Dedifferentiated amniotic fluid mesenchymal stem cell (primary cell): Measurements from ENCODE around the gene MRPL54.

ENCODE experiments used
- DNase-seq: peaks from one replicate; pipeline ENCODE4 v3.0.0-alpha.2; 2016; ENCODE audit errors: extremely low spot score

MRPL54 gene

DNA sequence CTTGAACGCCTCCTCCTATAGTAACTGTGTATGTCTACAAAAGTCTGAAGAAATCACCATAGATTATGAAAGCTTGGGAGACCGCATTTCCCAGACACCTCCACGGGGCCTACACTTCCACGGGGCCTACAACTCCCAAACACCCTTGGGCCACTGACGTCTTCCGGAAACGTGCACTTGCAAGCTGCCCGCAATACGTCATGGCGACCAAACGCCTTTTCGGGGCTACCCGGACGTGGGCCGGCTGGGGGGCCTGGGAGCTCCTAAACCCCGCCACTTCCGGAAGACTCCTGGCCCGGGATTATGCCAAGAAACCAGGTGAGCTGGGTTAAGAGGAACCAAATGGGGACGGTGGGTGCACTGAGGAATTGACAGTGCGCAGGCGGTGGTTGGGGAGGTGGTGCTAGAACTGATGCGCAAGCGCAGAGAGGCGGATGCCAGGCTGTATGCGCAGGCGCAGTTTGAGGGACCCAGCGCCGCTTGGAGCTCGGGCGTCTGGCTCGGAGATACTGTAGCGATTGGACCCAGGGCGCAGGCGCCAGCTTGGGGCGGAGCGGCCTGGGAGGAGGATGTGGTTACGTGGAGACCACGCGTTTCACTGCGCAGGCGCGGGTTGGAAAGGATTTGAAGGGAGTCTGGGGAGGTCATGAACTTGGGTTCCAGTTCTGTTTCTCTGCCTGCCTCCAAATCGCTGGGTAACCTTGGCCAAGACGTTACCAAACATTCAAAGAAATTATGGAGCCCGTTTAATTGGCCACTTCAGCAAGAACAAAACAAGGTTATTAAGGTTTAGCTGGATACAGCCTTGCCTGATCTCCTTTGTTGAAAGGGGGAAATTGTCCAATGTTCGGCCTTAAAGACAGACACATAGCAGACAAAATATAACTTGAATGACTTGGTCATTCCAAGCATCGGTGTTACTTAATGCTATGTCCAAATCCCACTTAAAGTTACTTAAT is at the start of gene MRPL54:
TSS of gene MRPL54 (plus strand) at position 182 of the 959 bp plus-strand sequence. CDS start at position 201, 19 bp downstream.
- peak; percentile 99 for DNase-seq

DNA sequence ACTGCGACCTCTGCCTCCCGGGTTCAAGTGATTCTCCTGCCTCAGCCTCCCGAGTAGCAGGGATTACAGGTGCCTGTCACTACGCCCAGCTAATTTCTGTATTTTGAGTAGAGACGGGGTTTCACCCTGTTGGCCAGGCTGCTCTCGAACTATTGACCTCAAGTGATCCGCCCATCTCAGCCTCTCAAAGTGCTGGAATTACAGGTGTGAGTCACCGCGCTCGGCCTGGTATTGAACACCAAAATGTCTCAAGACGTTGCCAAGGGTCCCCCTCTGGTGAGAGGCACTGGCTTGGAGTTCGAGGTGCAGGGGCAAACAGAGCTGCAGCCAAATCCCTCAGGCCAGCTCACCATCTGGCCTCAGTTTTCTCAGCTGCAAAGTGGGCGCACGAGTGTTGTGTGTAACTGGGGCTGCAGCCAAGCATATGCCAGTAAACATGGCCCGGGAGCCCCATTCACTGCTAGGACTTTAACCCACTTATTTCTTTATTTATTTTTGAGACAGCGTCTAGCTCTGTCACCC is 46.3 kb upstream of the MRPL54 start:
- DNase-seq = no peak

DNA sequence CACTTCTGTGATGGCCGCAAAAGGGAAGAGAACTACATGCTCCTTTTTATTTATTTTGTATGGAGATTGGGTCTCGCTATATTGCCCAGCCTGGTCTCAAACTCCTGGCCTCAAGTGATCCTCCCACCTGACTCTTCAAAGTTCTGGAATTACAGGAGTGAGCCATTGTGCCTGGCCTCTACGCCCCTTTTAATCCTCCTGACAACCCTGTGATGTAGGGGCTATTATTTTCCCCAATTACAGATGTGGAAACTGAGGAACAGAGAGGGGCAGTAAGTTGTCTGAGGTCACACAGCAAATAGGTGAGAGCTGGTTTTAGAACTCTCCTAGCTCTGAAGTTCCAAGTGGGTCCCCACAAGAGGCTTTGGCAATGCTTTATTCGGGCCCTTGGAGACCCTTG is 42.6 kb upstream of the MRPL54 start:
- no peak for DNase-seq

DNA sequence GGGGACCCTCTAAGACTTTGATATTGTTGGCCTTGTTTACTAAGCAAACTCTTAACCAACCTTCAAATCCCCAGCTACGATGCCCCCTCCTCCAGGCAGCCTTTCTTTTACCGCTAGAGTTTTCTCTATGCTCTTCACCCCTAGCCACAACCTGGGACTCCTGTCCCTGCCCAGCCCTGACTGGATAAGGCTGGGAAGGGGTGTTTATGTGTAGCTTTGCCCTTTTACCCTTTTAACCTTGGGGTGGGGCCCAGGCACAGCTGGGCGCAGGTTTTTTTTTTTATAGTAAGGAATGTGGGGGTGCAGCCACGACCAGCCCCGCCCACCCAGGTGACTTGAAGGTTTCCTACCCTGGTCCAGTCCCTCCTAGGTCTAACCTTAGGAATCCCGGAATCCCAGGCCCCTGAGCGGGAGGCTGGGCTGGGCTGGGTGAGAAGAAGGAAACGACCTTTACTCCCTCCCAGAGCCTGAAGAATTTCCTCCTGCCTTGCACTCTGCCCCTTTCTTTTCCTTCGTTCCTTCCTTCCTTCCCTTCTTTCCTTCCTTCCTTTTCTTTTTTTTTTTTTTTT is 42.0 kb upstream of the MRPL54 start:
- no peak for DNase-seq

DNA sequence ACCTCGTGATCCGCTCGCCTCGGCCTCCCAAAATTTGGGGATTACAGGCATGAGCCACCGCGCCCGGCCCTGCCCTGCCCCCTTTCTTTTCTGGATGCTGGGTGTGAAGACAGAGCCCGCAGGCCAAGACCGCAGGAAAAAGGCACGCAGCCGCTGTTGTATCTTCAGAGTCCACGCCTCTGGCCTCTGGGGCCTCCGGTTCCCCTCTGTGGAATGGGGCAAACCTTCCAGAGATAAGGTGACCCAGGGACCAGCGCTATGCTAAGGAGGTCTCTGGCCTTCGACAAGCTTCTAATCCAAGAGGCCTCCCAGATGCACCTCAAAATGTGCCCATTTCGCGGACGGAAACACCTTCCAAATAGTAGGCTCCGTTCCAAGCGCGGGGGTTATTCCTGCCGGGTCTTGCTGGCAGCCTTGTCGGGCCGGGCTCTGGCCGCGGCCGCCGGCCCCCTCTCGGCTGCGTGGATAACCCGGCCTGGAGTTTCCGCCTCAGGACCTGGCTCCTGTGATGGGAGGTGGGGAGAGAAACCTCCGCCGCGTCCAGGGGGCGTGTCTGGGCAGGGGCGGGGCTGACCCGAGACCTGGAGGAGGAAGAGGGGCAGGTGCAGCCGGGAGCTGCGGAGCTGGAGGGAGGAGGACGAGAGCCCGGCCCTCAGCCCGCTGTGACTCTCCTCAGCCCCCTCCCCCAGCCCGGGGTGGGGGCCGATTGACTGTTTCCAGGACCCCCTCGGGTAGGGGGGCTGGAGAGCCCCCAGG is 41.2 kb upstream of the MRPL54 start:
- peak; percentile 62 for DNase-seq

DNA sequence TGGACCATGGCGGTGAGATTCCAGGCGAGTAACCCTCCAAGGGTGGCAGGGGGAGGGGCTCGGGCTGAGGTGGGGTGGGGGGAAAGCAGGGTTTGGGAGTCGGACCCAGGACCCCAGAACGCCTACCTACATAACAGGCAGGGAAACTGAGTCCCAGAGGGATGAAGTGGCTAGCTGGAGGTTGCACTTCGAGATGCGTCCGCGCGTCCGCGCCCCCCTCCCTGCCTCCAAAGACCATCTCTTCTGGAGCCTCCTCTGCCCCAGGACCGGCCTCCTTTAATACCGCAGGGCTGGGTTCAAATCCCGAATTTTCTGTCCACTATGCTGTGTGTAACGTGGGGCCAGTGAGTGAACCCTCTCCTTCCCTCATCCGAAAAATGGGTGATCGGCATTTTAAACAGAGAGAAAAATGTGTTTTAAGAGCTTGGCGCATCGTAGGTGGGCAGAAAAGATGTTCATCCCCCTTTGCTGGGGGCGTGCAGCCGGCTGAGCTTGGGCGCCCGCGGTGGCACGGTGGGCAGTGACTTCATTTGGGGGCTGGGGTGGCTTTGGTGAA is 40.5 kb upstream of the MRPL54 start:
- DNase-seq = no peak

DNA sequence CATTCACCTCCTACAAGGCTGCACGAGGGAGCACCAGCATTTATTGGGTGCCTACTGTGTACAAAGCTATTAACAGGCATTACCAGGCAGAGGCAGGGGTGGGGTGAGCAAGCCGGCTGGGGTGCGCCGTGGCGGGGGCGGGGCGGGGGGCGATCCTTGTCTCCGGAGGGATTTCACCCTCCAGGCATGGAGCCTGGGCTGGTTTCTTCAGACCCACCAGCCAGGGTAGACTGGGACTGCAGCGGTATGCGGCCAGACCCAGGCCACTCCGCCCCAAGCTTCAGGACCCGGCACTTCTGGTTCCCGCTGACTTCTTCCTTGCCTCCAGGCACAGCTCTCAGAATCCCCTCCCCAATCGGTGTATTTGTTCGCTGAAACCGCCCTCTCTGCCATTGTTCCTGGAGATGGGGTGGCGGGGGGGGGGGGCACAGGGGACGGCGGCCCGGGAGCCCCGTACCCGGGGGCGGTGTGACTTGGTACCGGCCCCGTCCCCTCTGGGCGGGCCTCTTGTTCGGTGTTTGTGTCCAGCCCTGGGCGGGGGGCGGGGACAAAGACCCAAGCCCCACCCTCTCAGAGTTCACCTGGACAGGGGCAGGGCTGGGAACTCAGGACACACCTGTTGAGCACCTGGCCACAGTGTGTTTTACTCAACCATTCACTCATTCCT is 39.9 kb upstream of the MRPL54 start:
- no peak for DNase-seq

DNA sequence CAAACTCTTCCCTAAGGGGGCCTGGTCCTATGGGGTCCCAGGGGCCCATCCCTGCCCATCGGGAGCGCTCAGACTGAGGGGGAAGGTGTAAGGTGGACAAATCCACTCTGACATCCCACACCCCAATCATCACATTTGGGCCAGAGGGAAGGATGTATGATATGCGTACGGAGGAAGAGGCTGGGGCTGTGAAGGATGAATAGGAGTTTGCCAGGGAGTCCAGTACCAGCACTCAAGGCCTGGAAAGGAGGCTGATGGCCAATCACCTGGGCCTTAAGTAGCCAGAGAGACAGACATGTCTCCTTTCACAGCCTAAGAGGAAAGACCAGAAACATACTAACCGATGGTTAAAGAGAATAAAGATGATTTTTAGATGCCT is 39.4 kb upstream of the MRPL54 start:
- DNase-seq = no peak

DNA sequence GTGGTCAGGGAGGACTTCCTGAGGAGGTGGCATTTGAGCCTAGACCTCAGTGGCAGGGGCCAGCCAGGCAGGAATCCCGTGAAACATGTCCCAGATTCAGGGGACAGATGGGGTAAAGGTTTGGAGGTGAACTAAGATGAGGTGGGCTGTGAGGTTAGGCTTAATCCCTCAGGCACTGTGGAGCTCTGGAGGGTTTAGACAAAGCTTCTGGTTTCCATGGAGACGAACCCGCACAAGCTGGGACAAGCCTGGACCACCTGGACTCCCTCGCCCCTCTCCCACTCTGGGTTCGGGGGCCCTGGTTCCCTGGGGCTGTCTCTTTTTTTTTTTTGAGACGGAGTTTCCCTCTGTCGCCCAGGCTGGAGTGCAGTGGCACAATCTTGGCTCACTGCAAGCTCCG is 38.6 kb upstream of the MRPL54 start:
- no peak for DNase-seq

DNA sequence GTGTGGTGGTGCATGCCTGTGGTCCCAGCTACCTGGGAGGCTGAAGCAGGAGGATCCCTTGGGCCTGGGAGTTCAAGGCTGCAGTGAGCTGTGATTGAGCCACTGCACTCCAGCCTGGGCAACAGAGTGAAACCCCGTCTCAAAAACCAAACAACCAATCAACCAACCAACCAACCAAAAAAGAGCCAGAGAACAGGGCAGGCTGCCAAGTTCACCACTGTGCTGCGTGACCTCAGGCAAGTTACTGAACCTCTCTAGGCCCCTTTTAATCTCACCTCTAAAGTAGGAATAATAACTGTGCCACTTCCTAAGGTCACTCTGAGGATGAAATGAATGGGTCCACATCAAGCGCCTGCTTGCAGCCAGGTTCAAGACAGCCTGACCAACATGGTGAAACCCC is 37.4 kb upstream of the MRPL54 start:
- no peak for DNase-seq

DNA sequence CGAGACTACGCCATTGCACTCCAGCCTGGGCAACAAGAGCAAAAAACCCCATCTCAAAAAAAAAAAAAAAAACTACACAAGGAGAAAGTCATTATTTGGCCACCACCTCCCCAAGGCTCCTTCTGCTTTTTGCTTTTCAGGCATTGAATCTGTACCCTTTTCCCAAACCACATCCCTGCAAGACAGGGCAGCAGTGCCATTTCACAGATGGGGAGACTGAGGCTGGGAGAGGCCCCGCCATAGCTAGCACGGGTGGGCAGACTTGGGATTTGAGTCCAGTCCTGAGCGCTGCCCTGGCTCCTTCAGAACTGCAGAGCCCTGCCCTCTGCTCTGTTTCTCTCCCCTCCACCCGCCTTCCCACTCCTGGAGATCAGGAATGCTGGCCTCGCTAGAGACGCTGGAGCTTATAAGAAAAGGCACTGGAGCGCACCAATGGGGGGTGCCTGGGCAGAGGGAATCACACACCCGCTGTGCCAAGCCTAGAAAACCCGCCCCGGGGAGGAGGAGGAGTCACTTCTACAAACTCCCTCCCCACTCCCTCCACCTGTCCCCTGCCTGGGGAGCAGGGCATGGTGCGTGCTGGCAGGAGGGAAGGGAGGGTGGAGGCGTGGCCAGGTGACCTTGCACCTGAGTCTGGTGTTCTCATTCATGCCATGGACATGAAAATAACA is 36.7 kb upstream of the MRPL54 start:
- DNase-seq = no peak

DNA sequence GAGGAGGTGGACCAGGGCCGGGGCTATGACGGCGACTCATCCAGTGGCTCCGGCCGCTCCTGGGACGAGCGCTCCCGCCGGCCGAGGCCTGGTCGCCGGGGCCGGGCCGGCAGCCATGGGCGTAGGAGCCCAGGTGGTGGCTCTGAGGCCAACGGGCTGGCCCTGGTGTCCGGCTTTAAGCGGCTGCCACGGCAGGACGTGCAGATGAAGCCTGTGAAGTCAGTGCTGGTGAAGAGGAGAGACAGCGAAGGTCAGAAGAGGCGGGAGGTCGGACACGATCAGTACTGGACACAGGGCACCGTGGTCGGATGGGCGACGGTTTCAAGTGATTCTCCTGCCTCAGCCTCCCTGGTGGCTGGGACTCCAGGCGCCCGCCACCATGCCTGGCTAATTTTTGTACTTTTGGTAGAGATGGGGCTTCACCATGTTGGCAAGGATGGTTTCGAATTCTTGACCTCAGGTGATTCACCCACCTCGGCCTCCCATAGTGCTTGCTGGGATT is 32.0 kb upstream of the MRPL54 start:
- no peak for DNase-seq

DNA sequence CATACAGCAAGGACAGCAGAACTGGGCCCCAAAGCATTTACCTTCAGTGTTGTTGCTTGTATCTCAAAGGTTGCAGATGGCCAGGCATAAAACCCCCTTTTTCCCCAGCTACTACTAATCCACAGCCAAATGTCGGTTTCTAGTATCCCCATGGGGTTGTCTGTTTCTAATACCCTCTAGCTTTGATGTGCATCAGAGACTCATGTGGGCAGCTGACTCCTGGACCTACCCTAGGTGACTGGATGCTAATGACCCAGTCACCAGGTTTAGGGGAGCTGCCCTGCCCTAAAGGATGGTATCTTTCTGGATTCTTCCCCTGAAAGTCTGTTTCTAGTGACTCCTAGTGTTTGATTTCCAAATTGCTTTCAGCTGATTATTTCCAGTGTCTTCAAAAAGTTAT is 30.4 kb upstream of the MRPL54 start:
- DNase-seq = no peak

DNA sequence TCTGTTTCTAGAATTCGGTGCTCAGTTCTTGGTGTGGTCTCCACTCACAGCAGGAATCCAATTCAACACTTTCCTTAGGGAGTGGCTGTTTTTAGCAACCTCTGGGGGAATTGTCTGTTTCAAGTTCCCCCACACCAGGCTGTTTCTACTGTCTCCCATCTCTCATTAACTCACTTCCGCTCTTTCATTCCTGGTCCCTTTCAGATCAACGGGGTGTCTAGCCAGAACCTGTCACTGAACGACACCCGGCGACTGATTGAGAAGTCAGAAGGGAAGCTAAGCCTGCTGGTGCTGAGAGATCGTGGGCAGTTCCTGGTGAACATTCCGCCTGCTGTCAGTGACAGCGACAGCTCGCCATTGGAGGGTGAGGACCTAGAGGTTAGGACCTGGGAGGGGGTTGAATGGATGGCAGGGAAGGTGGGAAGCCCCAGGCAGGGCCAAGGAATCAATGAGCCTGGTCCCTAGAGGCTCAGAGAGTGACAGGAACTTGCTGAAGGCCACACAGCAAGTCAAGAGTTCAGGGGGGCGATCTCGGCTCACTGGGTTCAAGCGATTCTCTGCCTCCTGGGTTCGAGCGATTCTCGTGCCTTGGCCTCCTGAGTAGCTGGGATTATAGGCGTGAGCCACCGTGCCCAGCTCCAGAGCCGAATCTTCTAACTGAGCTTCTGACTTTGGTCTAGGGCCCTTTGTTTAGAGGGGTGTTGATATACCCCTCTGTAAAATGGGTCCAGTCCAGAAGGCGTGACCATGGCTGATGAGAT is 28.8 kb upstream of the MRPL54 start:
- no peak for DNase-seq

DNA sequence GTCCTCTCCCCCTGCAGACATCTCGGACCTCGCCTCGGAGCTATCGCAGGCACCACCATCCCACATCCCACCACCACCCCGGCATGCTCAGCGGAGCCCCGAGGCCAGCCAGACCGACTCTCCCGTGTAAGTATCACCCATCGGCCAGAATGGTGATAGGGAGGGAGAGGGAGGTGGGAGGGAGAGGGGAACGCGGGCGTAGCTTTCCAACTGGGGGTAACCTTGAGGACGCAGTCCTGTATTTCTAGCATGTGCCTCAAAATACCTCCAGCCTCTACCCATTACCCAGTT is 28.2 kb upstream of the MRPL54 start:
- no peak for DNase-seq

DNA sequence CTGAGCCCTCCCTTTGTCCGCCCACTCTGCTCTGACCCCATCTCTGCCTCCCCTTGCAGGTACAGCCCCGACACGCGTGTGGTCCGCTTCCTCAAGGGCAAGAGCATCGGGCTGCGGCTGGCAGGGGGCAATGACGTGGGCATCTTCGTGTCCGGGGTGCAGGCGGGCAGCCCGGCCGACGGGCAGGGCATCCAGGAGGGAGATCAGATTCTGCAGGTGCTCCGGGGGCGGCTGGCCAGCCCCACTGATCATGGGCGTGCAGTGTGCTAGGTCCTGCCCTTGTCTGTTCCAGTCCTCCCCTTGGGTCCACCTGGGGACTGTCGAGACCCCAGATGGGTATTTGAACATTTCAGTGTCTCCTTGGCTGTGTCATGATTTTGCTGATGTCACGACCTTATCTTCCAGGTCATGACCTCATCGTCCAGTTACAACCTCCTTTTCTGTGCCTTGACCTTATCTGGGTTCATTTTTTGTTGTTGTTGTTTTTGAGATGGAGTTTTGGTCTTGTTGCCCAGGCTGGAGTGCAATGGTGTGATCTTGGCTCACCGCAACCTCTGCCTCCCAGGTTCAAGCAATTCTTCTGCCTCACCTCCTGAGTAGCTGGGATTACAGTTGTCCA is 26.3 kb upstream of the MRPL54 start:
- no peak for DNase-seq

DNA sequence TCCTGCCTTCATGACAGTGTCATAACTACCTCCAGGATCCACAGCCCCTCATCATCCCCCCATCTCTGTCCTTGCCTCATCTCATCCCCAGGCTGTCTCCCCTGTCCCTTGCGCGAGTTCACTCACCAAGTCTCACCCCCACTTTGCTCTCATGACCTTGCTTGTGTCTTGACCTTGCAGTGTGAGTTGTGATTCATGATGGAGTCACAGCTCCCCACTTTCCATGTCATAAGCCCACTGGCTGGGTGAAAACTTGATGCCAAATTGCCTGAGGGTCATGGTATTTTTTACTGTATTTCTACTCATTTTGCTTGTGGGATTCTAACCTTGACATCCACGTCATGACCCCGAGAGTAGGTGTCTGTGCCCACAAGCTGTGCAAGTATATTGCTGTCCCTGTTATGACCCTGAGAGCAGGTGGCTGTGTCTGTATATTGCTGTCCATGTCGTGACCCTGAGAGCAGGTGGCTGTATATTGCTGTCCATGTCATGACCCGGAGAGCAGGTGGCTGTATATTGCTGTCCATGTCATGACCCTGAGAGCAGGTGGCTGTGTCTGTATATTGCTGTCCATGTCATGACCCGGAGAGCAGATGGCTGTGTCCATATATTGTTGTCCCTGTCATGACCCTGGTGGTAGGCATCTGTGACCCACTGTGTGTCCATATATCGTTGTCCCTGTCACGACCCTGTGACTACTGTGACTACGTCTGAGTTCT is 24.8 kb upstream of the MRPL54 start:
- DNase-seq = no peak

DNA sequence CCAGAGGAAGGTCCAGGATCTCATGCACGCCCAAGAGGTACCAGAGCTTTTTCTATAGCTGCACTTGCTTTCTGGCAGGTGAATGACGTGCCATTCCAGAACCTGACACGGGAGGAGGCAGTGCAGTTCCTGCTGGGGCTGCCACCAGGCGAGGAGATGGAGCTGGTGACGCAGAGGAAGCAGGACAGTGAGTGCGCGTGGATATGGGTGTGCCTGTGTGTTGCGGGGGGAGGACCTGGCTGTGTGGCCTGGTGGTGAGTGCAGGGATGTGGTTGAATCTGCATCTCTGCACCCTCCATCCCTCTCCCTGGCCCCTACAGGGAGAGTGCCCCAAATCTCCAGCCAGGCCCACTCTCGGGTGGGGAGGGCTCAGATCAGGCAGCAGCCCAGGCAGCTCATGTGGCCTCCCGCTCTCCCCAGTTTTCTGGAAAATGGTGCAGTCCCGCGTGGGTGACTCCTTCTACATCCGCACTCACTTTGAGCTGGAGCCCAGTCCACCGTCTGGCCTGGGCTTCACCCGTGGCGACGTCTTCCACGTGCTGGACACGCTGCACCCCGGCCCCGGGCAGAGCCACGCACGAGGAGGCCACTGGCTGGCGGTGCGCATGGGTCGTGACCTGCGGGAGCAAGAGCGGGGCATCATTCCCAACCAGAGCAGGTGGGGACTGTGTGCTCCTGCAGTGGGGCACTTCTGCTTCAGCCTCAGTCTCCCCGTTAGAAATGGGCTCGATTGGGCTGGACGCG is 23.8 kb upstream of the MRPL54 start:
- no peak for DNase-seq
